SU-DHL-6 (cell line): ENCODE measurements around the gene KIF5C.

Experiments
- CTCF ChIP-seq: fragments of 200-600 bp; sonication (generic); IDR thresholded peaks from one replicate; pipeline ENCODE4 v1.5.1; 2017; ENCODE audit warnings: antibody characterized with exemption, mild to moderate bottlenecking, low read length, moderate library complexity; ENCODE audit not compliant: insufficient read depth, poor library complexity, severe bottlenecking
- EZH2phosphoT487 ChIP-seq: fragments of 200-600 bp; sonication (generic), shearing (Covaris generic); conservative IDR thresholded peaks from 2 replicates; pipeline ENCODE4 v1.6.1; 2018; ENCODE audit warnings: mild to moderate bottlenecking, antibody characterized with exemption, low read length, moderate library complexity, mixed read lengths

- TF ChIP-seq CTCF (no peak), EZH2phosphoT487 (no peak)
These were observed 33.0 kb upstream of the KIF5C start for GRCh38 chr2:148842050-148842449.
